GM18498 (cell line): ENCODE data around the gene ATXN10.
"Not testable (repeated sequence)": the region's sequence is repeated elsewhere in the genome, so short reads cannot be mapped to it uniquely, and the experiment has no call there.

Source experiments
- ATAC-seq: cut with Tn5 transposase; IDR thresholded peaks from one replicate; pipeline ENCODE4 v1.9.1; 2021; ENCODE audit warnings: mild to moderate bottlenecking, moderate library complexity; ENCODE audit not compliant: unreplicated experiment

Gene ATXN10

DNA sequence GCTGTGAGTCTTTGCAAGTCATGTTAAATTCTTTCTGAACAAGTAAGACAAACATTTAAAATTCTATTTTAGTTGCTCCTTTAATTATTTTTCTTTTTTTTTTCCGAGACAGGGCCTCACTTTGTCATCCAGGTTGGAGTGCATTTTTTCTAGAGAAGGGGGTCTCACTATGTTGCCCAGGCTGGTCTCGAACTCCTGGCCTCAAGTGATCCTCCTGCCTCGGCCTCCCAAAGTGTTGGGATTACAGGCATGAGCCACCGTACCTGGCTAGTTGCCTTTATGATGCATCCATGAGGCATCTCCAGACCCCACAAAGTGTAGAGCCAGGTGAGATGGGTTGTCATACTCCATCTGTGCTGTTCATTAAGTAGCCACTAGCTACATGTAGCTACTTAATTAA lies 4.4 kb downstream of the ATXN10 start:
- ATAC-seq: no peak

GRCh38 chr22:45677063-45677462 lies 5.4 kb downstream of the ATXN10 start:
- ATAC-seq: no peak

DNA sequence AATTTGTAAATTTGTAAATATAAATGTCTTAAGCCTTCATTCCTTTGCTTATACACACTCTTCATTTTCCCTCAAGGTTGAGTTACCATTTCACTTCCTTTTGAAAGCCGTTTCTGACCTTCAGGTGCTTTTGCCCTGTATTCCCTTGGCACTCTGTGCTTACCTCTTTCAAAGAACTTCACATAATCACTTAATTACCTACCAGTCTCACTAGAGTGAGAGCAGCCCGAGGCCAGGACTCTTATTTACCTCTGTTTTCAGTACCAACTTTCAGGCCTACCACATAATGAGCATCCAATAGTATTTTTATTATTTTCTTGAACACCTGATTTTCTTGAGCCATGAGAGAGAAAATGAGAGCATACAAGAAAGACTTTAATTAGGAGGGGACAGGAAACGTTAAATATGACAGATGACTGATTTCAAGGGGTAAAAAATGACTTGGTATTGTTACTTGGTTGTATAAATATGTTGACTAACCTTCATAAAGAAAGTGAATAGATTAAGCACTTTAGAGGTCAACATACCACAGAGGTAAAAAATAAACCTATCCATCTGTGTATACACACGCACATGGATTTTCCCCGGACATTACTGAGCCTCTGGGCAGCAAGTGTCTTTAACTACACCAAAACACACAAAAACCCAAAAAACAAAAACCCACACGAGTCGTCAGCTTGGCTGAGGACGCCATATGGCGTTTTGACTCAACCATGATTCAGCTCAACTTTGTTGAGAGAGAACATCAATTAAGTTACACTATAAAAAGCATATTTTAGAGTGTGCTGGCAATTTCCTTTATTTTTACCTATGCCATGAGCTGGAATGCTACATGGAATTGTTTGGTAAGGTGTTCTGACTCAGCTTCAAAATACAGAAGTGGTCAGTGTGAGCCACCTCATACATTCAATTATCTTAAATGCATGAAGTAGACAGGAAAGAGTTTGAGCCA lies 7.6 kb downstream of the ATXN10 start:
- no peak for ATAC-seq

GRCh38 chr22:45680932-45681700 lies 9.5 kb downstream of the ATXN10 start:
- ATAC-seq: no peak

DNA sequence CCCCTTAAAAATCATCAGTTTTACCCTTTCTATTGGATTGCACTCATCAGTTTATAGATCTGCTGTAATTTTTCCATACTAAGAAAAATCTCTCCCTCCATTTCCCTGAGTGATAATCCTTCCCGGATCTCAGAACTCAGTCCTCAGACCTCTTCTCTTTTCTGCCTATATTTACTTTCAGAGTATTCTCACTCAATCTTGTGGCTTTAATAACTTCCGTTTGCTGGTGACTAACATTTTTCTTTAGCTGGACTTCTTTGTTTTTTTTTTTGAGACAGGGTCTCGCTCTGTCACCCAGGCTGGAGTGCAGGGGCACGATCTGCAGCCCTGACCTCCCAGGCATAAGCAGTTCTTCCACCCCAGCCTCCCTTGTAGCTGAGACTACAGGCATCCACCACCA lies 10.4 kb downstream of the ATXN10 start:
- no peak for ATAC-seq

DNA sequence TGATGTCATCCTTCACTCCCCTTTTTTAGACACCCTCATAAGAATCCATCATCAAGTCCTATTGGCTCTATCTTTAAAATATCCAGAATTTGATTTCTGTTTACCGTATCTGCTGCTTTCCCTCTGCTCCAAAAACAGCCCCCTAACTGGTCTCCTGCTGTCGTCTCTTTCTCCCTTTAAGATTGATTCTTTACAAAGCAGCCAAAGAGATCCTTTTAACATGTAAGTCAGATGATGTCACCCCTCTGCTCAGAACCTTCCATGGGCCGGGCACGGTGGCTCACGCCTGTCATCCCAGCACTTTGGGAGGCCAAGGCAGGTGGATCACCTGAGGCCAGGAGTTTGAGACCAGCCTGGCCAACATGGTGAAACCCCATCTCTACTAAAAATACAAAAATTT lies 11.1 kb downstream of the ATXN10 start:
- ATAC-seq: not testable (repeated sequence)

GRCh38 chr22:45683248-45683647 lies 11.6 kb downstream of the ATXN10 start:
- no peak for ATAC-seq

- ATAC-seq: no peak
Observed at GRCh38 chr22:45683680-45684079, 12.0 kb downstream of the ATXN10 start.

DNA sequence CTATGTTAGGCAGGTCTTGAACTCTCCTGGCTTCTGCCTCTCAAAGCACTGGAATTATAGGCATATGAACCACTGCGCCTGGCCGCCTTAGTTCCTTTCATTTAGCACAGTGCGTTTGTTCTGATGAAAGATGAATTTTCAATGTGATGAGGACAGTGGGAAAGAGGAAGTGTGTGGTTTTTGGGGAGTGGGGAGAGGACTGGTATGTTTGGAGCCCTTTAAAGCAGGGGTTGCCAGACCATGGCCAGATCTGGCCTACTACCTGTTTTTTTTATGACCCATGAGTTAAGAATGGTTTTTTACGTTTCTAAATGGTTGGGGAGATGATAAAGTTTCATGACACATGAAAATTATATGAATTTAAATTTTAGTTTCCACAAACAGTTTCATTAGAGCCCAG lies 12.5 kb downstream of the ATXN10 start:
- ATAC-seq: no peak

DNA sequence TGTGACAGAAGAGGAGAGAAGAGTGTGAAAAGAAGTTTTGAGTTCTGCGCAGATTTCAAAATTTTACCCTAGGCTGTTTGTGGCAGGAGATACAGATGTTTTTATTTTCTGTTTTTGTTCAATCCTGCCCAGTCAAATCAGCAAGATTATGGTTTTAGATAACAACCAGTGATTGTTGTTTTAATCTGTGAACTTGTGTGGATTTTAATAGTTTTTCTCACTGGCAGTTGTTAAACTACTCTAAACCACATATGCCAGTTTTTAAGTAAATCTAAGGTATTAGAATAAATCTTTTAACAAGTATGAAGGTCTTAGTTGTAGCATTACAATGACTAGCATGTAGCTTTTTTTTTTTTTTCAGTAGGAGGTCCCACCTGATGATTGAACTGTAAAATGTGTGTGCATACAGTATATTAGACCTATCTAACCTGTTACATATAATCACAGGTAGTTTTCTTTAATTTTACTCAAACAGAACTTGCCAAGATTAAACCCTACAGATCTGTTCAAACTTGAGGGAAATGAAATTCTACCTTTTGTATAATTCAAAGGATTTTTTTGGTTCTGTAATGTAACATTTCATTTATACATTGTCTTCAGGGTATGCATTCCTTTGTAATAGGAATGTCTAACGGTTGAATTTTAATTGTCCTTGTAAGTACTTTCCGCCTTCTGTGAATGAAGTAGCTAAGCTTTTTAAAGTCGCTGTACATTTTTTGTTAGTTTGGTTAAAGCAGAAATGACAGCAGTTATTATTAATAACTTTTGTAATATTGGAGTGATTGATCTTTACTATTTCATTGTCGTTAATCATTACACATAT lies 13.3 kb downstream of the ATXN10 start:
- ATAC-seq: no peak

DNA sequence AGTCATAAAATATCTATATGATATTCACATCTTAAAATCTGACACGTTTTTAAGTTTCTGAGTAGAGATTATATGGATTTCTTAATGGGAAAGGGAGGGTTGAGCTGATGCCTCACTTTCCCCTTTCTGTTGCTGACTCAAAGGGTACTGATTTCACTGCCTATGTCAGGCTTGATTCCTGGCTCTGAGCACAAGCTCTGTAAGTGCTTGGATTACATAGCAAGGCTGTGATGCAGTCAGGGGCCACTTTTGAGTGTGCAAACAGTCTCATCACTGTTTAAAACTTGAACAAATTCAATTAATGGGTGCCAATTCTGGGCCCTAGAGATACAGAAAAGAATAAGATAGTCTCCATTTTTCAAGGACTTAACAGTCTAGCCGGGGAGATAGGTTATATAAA lies 14.4 kb downstream of the ATXN10 start:
- ATAC-seq: no peak

DNA sequence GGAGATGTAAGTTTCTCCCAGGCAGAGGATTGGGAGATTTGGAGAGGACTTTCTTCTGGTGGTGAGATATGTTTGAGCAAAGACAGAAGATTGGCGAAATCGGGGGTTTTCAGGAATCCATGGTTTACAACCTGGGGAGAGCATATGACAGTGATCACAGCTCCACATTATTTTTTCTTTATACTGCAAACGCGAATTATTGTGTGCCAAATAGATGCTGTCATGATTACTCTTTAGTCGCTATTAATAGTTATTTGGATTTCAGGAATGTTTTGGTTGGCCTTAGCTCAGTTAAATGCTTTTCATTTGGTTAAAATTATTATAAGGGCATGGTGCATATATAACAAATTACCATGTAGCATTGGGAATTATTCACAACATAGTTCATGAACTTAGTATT lies 15.2 kb downstream of the ATXN10 start:
- ATAC-seq: no peak

GRCh38 chr22:45688600-45689080 lies 17.0 kb downstream of the ATXN10 start:
- no peak for ATAC-seq

GRCh38 chr22:45689211-45689610 lies 17.6 kb downstream of the ATXN10 start:
- ATAC-seq: no peak

- ATAC-seq: no peak
Observed at GRCh38 chr22:45690008-45690407, 18.4 kb downstream of the ATXN10 start.

DNA sequence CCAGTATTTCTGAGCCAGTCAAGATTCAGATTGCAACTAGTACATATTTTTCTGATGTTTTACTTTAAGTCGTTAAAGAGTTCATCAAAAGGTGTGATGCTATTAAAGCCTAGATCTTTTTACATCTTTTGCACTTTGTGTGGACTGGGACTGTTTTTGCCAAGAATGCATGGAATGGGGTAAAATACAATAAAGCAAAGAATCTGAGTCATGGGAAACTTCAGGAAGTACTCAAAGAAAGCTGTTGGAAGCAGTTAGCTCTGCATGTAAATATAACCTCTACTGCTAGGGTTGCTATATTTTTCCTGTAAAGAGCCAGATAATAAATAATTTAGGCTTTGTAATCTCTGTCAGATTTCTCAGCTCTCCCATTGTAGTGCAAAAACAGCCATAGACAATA lies 20.9 kb downstream of the ATXN10 start:
- no peak for ATAC-seq

DNA sequence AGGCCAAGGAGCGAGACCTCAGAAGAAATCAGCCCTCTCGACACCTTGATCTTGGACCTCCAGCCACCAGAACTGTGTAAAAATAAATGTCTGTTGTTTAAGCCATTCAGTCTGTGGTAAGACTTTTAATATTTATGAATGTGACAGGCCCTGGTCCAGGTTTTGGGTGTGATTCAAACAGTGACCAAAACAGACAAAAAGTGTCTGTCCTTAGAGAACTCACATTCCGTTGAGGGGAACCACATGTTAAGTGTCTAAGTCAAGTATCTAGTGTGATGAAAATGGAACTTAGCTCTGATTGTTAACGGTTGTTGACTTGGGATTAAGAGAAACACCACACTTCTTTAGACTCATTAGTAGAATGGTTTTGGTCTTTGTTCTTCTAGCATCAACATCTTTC lies 22.2 kb downstream of the ATXN10 start:
- ATAC-seq: no peak

DNA sequence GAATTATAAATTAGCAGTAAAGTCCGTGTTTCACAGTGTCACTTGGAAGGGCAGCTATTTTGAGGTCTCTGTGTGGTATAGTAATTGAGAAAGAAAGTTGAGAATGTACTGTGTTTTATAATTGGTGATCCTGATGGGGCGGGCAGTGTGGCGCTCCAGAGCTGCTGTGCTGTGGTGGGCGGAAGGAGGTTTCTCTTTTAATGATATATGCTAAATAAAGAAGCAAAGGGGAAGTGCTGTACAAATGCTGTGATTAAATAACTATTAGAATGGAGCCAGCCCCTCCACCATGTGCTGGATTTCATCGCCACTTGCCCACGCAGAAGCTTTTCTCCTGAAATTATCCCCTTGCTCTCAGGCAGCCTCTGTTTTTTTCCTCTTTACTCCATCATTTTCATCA lies 24.6 kb downstream of the ATXN10 start:
- ATAC-seq: no peak

- ATAC-seq: no peak
Observed at GRCh38 chr22:45698094-45698493, 26.5 kb downstream of the ATXN10 start.

DNA sequence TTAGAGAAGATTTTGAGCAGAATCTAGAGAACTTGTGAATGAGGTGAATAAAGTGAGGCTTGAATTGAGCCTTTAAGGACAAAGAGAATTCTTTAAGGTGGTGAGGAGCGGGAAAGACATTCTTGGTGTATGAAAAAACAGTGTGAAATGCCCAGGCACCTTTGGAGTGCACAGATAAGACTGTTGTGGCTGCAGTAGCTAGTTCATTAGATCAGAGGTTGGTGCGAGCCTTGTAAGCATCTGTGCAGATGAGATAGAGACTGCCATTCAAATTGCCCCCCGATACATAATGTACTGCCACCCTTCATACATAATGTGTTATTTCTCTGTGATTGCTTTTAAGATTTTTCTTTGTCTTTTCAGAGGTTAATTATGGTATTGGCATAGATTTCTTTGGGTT lies 31.3 kb downstream of the ATXN10 start:
- no peak for ATAC-seq

GRCh38 chr22:45703758-45704157 lies 32.1 kb downstream of the ATXN10 start:
- ATAC-seq: no peak
